ENCODE results near the gene RNF32.
"Not testable (repeated sequence)": the region's sequence is repeated elsewhere in the genome, so short reads cannot be mapped to it uniquely, and the experiment has no call there.

GRCh38 chr7:156619488-156620290 lies 20.9 kb upstream of the RNF32 start:
- not testable (repeated sequence) for TF ChIP-seq POLR2A (IDR thresholded peaks at IDR 0.05; ENCODE audit: low read depth); CTCF (IDR thresholded peaks at IDR 0.05); POLR2AphosphoS5 (IDR thresholded peaks at IDR 0.05)
